ENCODE results near the gene KIAA0825.

DNA sequence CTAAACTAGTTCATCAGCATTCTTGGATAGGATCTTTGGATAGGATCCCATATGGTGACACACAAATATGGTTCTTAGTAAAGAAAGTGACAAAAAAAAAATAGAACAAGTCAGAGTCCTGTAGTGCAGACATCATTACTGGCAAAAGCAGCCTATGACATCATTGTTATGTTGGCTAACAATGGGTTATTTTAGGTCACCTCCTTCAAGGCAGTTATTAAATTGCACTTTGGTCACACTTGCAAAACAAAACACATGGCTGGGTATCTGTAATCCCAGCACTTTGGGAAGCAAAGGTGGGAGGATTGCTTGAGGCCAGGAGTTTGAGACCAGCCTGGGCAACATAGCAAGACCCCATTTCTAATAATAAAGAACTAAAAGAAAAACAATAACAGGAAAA is 185.9 kb downstream of the KIAA0825 start:
- TF ChIP-seq, protein P1, sequence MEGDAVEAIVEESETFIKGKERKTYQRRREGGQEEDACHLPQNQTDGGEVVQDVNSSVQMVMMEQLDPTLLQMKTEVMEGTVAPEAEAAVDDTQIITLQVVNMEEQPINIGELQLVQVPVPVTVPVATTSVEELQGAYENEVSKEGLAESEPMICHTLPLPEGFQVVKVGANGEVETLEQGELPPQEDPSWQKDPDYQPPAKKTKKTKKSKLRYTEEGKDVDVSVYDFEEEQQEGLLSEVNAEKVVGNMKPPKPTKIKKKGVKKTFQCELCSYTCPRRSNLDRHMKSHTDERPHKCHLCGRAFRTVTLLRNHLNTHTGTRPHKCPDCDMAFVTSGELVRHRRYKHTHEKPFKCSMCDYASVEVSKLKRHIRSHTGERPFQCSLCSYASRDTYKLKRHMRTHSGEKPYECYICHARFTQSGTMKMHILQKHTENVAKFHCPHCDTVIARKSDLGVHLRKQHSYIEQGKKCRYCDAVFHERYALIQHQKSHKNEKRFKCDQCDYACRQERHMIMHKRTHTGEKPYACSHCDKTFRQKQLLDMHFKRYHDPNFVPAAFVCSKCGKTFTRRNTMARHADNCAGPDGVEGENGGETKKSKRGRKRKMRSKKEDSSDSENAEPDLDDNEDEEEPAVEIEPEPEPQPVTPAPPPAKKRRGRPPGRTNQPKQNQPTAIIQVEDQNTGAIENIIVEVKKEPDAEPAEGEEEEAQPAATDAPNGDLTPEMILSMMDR (IDR thresholded peaks at IDR 0.05): no peak
- no peak for TF ChIP-seq POLR2A (IDR thresholded peaks at IDR 0.05)

Measured in Peyer's patch (tissue), 4 donors.